IPS-15b (cell line): ENCODE results near the gene KRT38.
"Not testable (repeated sequence)": the region's sequence is repeated elsewhere in the genome, so short reads cannot be mapped to it uniquely, and the experiment has no call there.

Source experiments
- H3K27me3 ChIP-seq: one replicate; pipeline ENCODE4 v1.6.1; 2013; ENCODE audit warnings: low read length; ENCODE audit not compliant: control insufficient read depth, insufficient read depth
- H3K36me3 ChIP-seq: one replicate; pipeline ENCODE4 v1.6.1; 2013; ENCODE audit warnings: low read length; ENCODE audit not compliant: control insufficient read depth, insufficient read depth
- H3K4me1 ChIP-seq: one replicate; pipeline ENCODE4 v1.6.1; 2013; ENCODE audit warnings: mild to moderate bottlenecking, low read length; ENCODE audit not compliant: control insufficient read depth, insufficient read depth
- H3K4me3 ChIP-seq: one replicate; pipeline ENCODE4 v1.5.1; 2013; ENCODE audit warnings: low read depth, low read length
- H3K9ac ChIP-seq: one replicate; pipeline ENCODE4 v1.6.1; 2013; ENCODE audit warnings: low read depth, mild to moderate bottlenecking, low read length
- H3K9me3 ChIP-seq: one replicate; pipeline ENCODE4 v1.6.1; 2013; ENCODE audit warnings: mild to moderate bottlenecking, low read length; ENCODE audit not compliant: control insufficient read depth, insufficient read depth

KRT38 gene

GRCh38 chr17:41404024-41404671 is 36.6 kb downstream of the KRT38 start:
- Histone ChIP-seq H3K4me3 (no peak overlapping the region), H3K9me3 (no peaks in the 10 kb centered on the region), H3K36me3 (no peaks in the 10 kb centered on the region), H3K4me1 (no peaks in the 10 kb centered on the region), H3K9ac (no peak overlapping the region), H3K27me3 (no peaks in the 10 kb centered on the region)

GRCh38 chr17:41403404-41404023 is 37.3 kb downstream of the KRT38 start:
- no peaks in the 10 kb centered on the region for H3K36me3 ChIP-seq
- H3K27me3 ChIP-seq, result no peaks in the 10 kb centered on the region
- H3K9ac ChIP-seq, result no peak overlapping the region
- no peaks in the 10 kb centered on the region for H3K4me1 ChIP-seq
- H3K9me3 ChIP-seq, result no peaks in the 10 kb centered on the region
- H3K4me3 ChIP-seq, result no peak overlapping the region

GRCh38 chr17:41402161-41402560 is 38.6 kb downstream of the KRT38 start:
- Histone ChIP-seq H3K9ac (no peak overlapping the region), H3K4me3 (no peak overlapping the region), H3K36me3 (no peaks in the 10 kb centered on the region), H3K9me3 (no peaks in the 10 kb centered on the region), H3K27me3 (no peaks in the 10 kb centered on the region), H3K4me1 (no peaks in the 10 kb centered on the region)

- Histone ChIP-seq H3K4me1 (no peaks in the 10 kb centered on the region), H3K4me3 (no peak within 1 kb of the TSS), H3K9me3 (no peaks in the 10 kb centered on the region), H3K36me3 (no peaks in the 10 kb centered on the region), H3K27me3 (no peaks in the 10 kb centered on the region), H3K9ac (no peak within 1 kb of the TSS)
Observed at GRCh38 chr17:41396996-41397660, 43.7 kb downstream of the KRT38 start, which contains the start of gene KRT31. Gene KRT31 (minus strand): TSS chr17:41397608. CDS start chr17:41397539, 69 bp downstream.

GRCh38 chr17:41396340-41396739 is 44.4 kb downstream of the KRT38 start:
- H3K27me3 ChIP-seq, result no peaks in the 10 kb centered on the region
- H3K4me3 ChIP-seq, result no peak overlapping the region
- H3K9ac ChIP-seq, result no peak overlapping the region
- H3K36me3 ChIP-seq, result no peaks in the 10 kb centered on the region
- H3K9me3 ChIP-seq, result no peaks in the 10 kb centered on the region
- no peaks in the 10 kb centered on the region for H3K4me1 ChIP-seq

GRCh38 chr17:41395611-41396010 is 45.2 kb downstream of the KRT38 start:
- H3K4me1 ChIP-seq, result no peaks in the 10 kb centered on the region
- H3K36me3 ChIP-seq, result no peaks in the 10 kb centered on the region
- no peak overlapping the region for H3K9ac ChIP-seq
- no peak overlapping the region for H3K4me3 ChIP-seq
- no peaks in the 10 kb centered on the region for H3K27me3 ChIP-seq
- no peaks in the 10 kb centered on the region for H3K9me3 ChIP-seq

- H3K4me3 ChIP-seq, H3K9ac ChIP-seq, H3K9me3 ChIP-seq, H3K36me3 ChIP-seq, H3K4me1 ChIP-seq, H3K27me3 ChIP-seq: not testable (repeated sequence)
Observed at GRCh38 chr17:41395044-41395443, 45.7 kb downstream of the KRT38 start.

- Histone ChIP-seq H3K4me3 (no peak overlapping the region), H3K9ac (no peak overlapping the region), H3K9me3 (no peaks in the 10 kb centered on the region), H3K4me1 (no peaks in the 10 kb centered on the region), H3K36me3 (no peaks in the 10 kb centered on the region), H3K27me3 (no peaks in the 10 kb centered on the region)
Observed at GRCh38 chr17:41394254-41394996, 46.4 kb downstream of the KRT38 start.

- no peak overlapping the region for H3K4me3 ChIP-seq
- no peaks in the 10 kb centered on the region for H3K36me3 ChIP-seq
- no peaks in the 10 kb centered on the region for H3K9me3 ChIP-seq
- no peak overlapping the region for H3K9ac ChIP-seq
- no peaks in the 10 kb centered on the region for H3K4me1 ChIP-seq
- no peaks in the 10 kb centered on the region for H3K27me3 ChIP-seq
Observed at GRCh38 chr17:41393826-41394225, 47.0 kb downstream of the KRT38 start.

- H3K27me3 ChIP-seq, result no peaks in the 10 kb centered on the region
- H3K4me3 ChIP-seq, result no peak overlapping the region
- H3K9me3 ChIP-seq, result no peaks in the 10 kb centered on the region
- no peaks in the 10 kb centered on the region for H3K4me1 ChIP-seq
- H3K9ac ChIP-seq, result no peak overlapping the region
- H3K36me3 ChIP-seq, result no peaks in the 10 kb centered on the region
Observed at GRCh38 chr17:41393294-41393693, 47.5 kb downstream of the KRT38 start.

GRCh38 chr17:41392278-41392677 is 48.5 kb downstream of the KRT38 start:
- H3K36me3 ChIP-seq, result no peaks in the 10 kb centered on the region
- no peaks in the 10 kb centered on the region for H3K27me3 ChIP-seq
- no peaks in the 10 kb centered on the region for H3K9me3 ChIP-seq
- H3K4me1 ChIP-seq, result no peaks in the 10 kb centered on the region
- no peak overlapping the region for H3K4me3 ChIP-seq
- no peak overlapping the region for H3K9ac ChIP-seq
